K562 (cell line): ENCODE results near the gene WWC2. TPM values are rescaled to one million over a fixed set of nuclear protein-coding genes. Genes with fewer than 3 reads are reported as not detected.

Experiments used
- ATAC-seq: fragments of 200-7000 bp; cut with Tn5 transposase; 3 replicates; pipeline ENCODE4 v1.9.1; 2020; ENCODE audit warnings: moderate library complexity
- BruUV-seq: library from RNA; stranded (reverse); fragments of 400-500 nt; replicated peaks from 2 replicates; lab custom pipeline; 2021; lab: Mats Ljungman, UMichigan
- CTCF ChIA-PET: fragments of 300-600 bp; formaldehyde crosslinking; extraction: SDS; loops from one replicate; lab custom pipeline; 2021; ENCODE audit warnings: low intra/inter-chr PET ratio; lab: Yijun Ruan, JAX
- POLR2A ChIA-PET: fragments of 300-600, 350-650 bp; sonication (Branson Sonifier 250); formaldehyde crosslinking; extraction: SDS; loops from one replicate; lab custom pipeline; 2021; ENCODE audit warnings: antibody characterized with exemption, inconsistent platforms; lab: Yijun Ruan, JAX
- DNase-seq, 4 experiments: peaks; one replicate each; pipeline versions ENCODE4 v3.0.0 to v3.0.0-alpha.2; 2011 to 2018; ENCODE audit warnings: low spot score in 3 of 4, mixed read lengths in 3 of 4; ENCODE audit errors: extremely low read depth in 1 of 4
- FAIRE-seq: peaks from 2 replicates; lab custom pipeline; 2011; peaks lifted over from hg19 to GRCh38; lab: Jason Lieb, UNC
- H2AFZ ChIP-seq: 2 replicates; pipeline ENCODE4 v1.6.0; 2011; ENCODE audit warnings: low read depth, low read length, control low read depth, inconsistent platforms
- H3K27ac ChIP-seq: fragments of 200-600 bp; 3 replicates; pipeline ENCODE4 v1.8.0; 2011; ENCODE audit warnings: low read depth, mild to moderate bottlenecking, control low read depth, inconsistent platforms, low read length, moderate library complexity, mixed read lengths; ENCODE audit errors: extremely low read depth
- H3K27me3 ChIP-seq, 2 experiments: fragments of 300-600 bp in 1 of 2; 2 replicates in 1 of 2; 3 replicates in 1 of 2; pipeline versions ENCODE4 v1.6.0 to v1.8.0; 2011; ENCODE audit warnings: inconsistent platforms in 2 of 2, low read length in 2 of 2, mild to moderate bottlenecking in 1 of 2, mixed read lengths in 1 of 2, moderate library complexity in 1 of 2; ENCODE audit not compliant: control insufficient read depth in 2 of 2, insufficient read depth in 2 of 2
- H3K36me3 ChIP-seq: fragments of 300-600 bp; 3 replicates; pipeline ENCODE4 v1.8.0; 2011; ENCODE audit warnings: mild to moderate bottlenecking, low read length, inconsistent platforms; ENCODE audit not compliant: control insufficient read depth, insufficient read depth
- H3K4me1 ChIP-seq, 2 experiments: fragments of 200-600 bp in 1 of 2; replicated peaks in 1 of 2; 2 replicates in 1 of 2; 3 replicates in 1 of 2; pipeline versions ENCODE4 v1.5.1 to v1.8.0; 2011; ENCODE audit warnings: inconsistent platforms in 2 of 2, low read length in 2 of 2, mild to moderate bottlenecking in 1 of 2, mixed read lengths in 1 of 2, moderate library complexity in 1 of 2; ENCODE audit not compliant: control insufficient read depth in 2 of 2, insufficient read depth in 2 of 2
- H3K4me2 ChIP-seq: 2 replicates; pipeline ENCODE4 v1.6.1; 2011; ENCODE audit warnings: low read length, control low read depth, inconsistent platforms, mixed read lengths; ENCODE audit not compliant: insufficient read depth
- H3K4me3 ChIP-seq: fragments of 200-600 bp; sonication (generic), shearing (Covaris generic); 2 replicates; pipeline ENCODE4 v1.5.1; 2016; ENCODE audit warnings: control low read depth, inconsistent platforms
- H3K79me2 ChIP-seq: fragments of 200-600 bp; 3 replicates; pipeline ENCODE4 v1.8.0; 2011; ENCODE audit warnings: low read length, inconsistent platforms; ENCODE audit not compliant: control insufficient read depth, insufficient read depth
- H3K9ac ChIP-seq, 2 experiments: 2 replicates each; pipeline versions ENCODE4 v1.6.0 to v1.6.1; 2011; ENCODE audit warnings: low read depth in 2 of 2, low read length in 2 of 2, control low read depth in 1 of 2, inconsistent platforms in 1 of 2, mild to moderate bottlenecking in 1 of 2, mixed read lengths in 1 of 2; ENCODE audit not compliant: insufficient read depth in 1 of 2
- H3K9me1 ChIP-seq: one replicate; pipeline ENCODE4 v1.6.0; 2011; ENCODE audit warnings: inconsistent platforms, mild to moderate bottlenecking, low read length, moderate library complexity; ENCODE audit not compliant: control insufficient read depth, insufficient read depth
- H3K9me3 ChIP-seq: replicated peaks from 2 replicates; pipeline ENCODE4 v1.5.1; 2011; ENCODE audit warnings: low read depth, low read length, inconsistent platforms; ENCODE audit not compliant: control insufficient read depth, insufficient read depth
- H4K20me1 ChIP-seq: replicated peaks from 2 replicates; pipeline ENCODE4 v1.6.1; 2011; ENCODE audit warnings: low read length, inconsistent platforms, mixed read lengths; ENCODE audit not compliant: control insufficient read depth, insufficient read depth
- LARP7 ChIP-seq: fragments of 450-650 bp; IDR thresholded peaks from 2 replicates; pipeline ENCODE4 v1.6.1; 2016
- MECOM ChIP-seq: fragments of 250-450 bp; sonication (Bioruptor Pico); IDR thresholded peaks from 2 replicates; pipeline ENCODE4 v1.8.0; 2022; ENCODE audit warnings: inconsistent platforms
- PCBP2 ChIP-seq: fragments of 200-400 bp; formaldehyde crosslinking; IDR thresholded peaks from 2 replicates; pipeline ENCODE4 v1.6.1; 2018; ENCODE audit warnings: low read length, low read depth, mild to moderate bottlenecking, moderate library complexity; ENCODE audit not compliant: poor library complexity, severe bottlenecking
- RUNX1 ChIP-seq: sonication (generic); IDR thresholded peaks from 2 replicates; pipeline ENCODE4 v1.6.1; 2016; ENCODE audit warnings: antibody characterized with exemption, low read depth
- SAFB ChIP-seq: fragments of 200-400 bp; formaldehyde crosslinking; IDR thresholded peaks from 2 replicates; pipeline ENCODE4 v1.6.1; 2017; ENCODE audit warnings: low read depth, low read length, borderline replicate concordance
- SMC3 ChIP-seq: conservative IDR thresholded peaks from 2 replicates; pipeline ENCODE4 v1.6.1; 2011; ENCODE audit warnings: low read depth, low read length, improper control_type of control experiment; ENCODE audit not compliant: insufficient read depth
- THRAP3 ChIP-seq: fragments of 450-650 bp; IDR thresholded peaks from 2 replicates; pipeline ENCODE4 v1.6.1; 2016; ENCODE audit warnings: mild to moderate bottlenecking, inconsistent platforms, borderline replicate concordance
- ZFX ChIP-seq: sonication (generic); formaldehyde crosslinking; IDR thresholded peaks from 2 replicates; pipeline ENCODE4 v1.8.0; 2022; ENCODE audit warnings: mild to moderate bottlenecking, missing genetic modification reagents, moderate library complexity
- ZNF699 ChIP-seq: fragments of 250-450 bp; sonication (Bioruptor Pico); IDR thresholded peaks from 2 replicates; pipeline ENCODE4 v1.8.0; 2021; ENCODE audit warnings: mild to moderate bottlenecking, moderate library complexity; ENCODE audit not compliant: insufficient replicate concordance
- WGBS: fragments of 100-300 bp; shearing (Covaris generic); methylation state at CpG from one replicate; pipeline ENCODE4 v1.1.6; 2016; ENCODE audit warnings: low coverage, mixed read lengths; ENCODE audit not compliant: insufficient coverage; ENCODE audit errors: missing lambda C conversion rate; 5-methylcytosine and 5-hydroxymethylcytosine counted together
- in situ Hi-C: fragments of 300-500 bp; cut with MboI; formaldehyde crosslinking; loops from 4 replicates; pipeline ENCODE4 v1.15.0; 2018; ENCODE audit warnings: inconsistent platforms, mixed read lengths
- intact Hi-C: fragments of 100-400 bp; cut with micrococcal nuclease; formaldehyde crosslinking; loops from 2 replicates; pipeline ENCODE4 v1.14.2; 2022
- polyA plus RNA-seq, 8 experiments: library from polyadenylated mRNA; depleted of rRNA in 4 of 8; stranded (reverse) in 5 of 8; unstranded in 3 of 8; fragments of >200 nt; fragmentation: Nextera tagmentation in 2 of 8; fragmentation: Illumina TruSeq in 1 of 8; extraction: Ambion mirVana in 2 of 8; extraction: Trizol in 1 of 8; gene quantifications; 2 replicates each; pipeline versions ENCODE4 v1.2.1 to v1.2.3, GENCODE V29; 2011 to 2014; ENCODE audit warnings: inconsistent platforms in 1 of 8, missing spikeins in 1 of 8
- total RNA-seq, 7 experiments: library from RNA; depleted of rRNA in 6 of 7; stranded (reverse); fragments of >200 nt in 6 of 7; fragmentation: Illumina TruSeq in 2 of 7; extraction: Trizol in 2 of 7; gene quantifications; 2 replicates each; pipeline versions ENCODE4 v1.2.1 to v1.2.3, GENCODE V29; 2011 to 2021; ENCODE audit warnings: low replicate concordance in 1 of 7
- TF ChIP-seq, protein P1 (sequence below): fragments of 450-650 bp; IDR thresholded peaks from 2 replicates; pipeline ENCODE4 v1.6.1; 2016; ENCODE audit warnings: antibody characterized with exemption
- TF ChIP-seq, protein P2 (sequence below): fragments of 250-450 bp; sonication (Bioruptor Pico); IDR thresholded peaks from 2 replicates; pipeline ENCODE4 v1.5.0; 2021; ENCODE audit warnings: mild to moderate bottlenecking, borderline replicate concordance
- TF ChIP-seq, protein P3 (sequence below): fragments of 450-650 bp; formaldehyde crosslinking; IDR thresholded peaks from 2 replicates; pipeline ENCODE4 v1.4.0; 2020; ENCODE audit warnings: mild to moderate bottlenecking, moderate library complexity
- TF ChIP-seq, protein P4 (sequence below): fragments of 450-650 bp; formaldehyde crosslinking; IDR thresholded peaks from 2 replicates; pipeline ENCODE4 v1.4.0; 2020; ENCODE audit warnings: mild to moderate bottlenecking, mixed read lengths

WWC2 gene
- total and polyA plus RNA-seq, 9 of the 15 experiments (the other 6 are each of a cell fraction or from before 2014, with no cell fraction given) = 3.7 to 39.4 (median 19.6) TPM

DNA sequence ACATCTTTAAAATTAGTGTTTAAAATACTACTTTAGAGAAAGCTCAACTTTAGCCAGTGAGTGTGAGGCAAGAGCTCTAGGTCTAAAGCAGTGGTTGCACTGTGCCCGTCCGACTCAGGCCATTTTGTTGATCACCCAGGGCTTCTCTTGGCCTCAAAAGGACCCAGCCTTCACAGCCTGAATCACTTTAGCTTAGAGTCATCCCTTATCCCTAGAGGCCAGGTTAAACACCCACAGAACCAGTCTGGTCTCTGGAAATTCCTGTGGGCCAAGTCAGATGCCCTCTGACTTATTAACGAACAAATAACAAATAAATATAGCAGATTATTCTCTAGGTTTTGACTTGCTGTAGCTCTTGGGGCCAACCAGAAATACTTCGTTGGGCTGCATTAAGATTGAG, 102.3 kb downstream of the WWC2 start:
- FAIRE-seq (no peak), DNase-seq (no peak), ATAC-seq (no peak)
- Histone ChIP-seq H3K9ac (no peak overlapping the region), H3K4me2 (no peak overlapping the region), H3K36me3 (no peaks in the 10 kb centered on the region; the same call in 2 of the 3 replicates), H3K79me2 (no peaks in the 10 kb centered on the region), H3K9me1 (no peaks in the 10 kb centered on the region), H3K4me1 (no peaks in the 10 kb centered on the region; a peak in 2 of 5 replicates), H3K27ac (no peak overlapping the region), H3K27me3 (no peaks in the 10 kb centered on the region), H3K9me3 (no peaks in the 10 kb centered on the region), H3K4me3 (no peak overlapping the region), H4K20me1 (no peaks in the 10 kb centered on the region; the same call in 1 of the 2 replicates), H2AFZ (no peak overlapping the region)
- intact Hi-C loops = no loop called here
- ChIA-PET POLR2A (no interaction called here), CTCF (no interaction called here)
- TF ChIP-seq, protein P1, sequence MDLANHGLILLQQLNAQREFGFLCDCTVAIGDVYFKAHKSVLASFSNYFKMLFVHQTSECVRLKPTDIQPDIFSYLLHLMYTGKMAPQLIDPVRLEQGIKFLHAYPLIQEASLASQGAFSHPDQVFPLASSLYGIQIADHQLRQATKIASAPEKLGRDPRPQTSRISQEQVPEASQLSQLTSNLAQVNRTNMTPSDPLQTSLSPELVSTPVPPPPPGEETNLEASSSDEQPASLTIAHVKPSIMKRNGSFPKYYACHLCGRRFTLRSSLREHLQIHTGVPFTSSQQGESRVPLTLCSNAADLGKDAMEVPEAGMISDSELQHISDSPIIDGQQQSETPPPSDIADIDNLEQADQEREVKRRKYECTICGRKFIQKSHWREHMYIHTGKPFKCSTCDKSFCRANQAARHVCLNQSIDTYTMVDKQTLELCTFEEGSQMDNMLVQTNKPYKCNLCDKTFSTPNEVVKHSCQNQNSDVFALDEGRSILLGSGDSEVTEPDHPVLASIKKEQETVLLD = no peak
- no peak for TF ChIP-seq PCBP2
- no peak for TF ChIP-seq ZFX (CRISPR knock-in tag)
- TF ChIP-seq LARP7 = no peak
- TF ChIP-seq, protein P2, sequence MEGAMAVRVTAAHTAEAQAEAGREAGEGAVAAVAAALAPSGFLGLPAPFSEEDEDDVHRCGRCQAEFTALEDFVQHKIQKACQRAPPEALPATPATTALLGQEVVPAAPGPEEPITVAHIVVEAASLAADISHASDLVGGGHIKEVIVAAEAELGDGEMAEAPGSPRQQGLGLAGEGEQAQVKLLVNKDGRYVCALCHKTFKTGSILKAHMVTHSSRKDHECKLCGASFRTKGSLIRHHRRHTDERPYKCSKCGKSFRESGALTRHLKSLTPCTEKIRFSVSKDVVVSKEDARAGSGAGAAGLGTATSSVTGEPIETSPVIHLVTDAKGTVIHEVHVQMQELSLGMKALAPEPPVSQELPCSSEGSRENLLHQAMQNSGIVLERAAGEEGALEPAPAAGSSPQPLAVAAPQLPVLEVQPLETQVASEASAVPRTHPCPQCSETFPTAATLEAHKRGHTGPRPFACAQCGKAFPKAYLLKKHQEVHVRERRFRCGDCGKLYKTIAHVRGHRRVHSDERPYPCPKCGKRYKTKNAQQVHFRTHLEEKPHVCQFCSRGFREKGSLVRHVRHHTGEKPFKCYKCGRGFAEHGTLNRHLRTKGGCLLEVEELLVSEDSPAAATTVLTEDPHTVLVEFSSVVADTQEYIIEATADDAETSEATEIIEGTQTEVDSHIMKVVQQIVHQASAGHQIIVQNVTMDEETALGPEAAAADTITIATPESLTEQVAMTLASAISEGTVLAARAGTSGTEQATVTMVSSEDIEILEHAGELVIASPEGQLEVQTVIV (CRISPR knock-in tag) = no peak
- TF ChIP-seq, protein P3, sequence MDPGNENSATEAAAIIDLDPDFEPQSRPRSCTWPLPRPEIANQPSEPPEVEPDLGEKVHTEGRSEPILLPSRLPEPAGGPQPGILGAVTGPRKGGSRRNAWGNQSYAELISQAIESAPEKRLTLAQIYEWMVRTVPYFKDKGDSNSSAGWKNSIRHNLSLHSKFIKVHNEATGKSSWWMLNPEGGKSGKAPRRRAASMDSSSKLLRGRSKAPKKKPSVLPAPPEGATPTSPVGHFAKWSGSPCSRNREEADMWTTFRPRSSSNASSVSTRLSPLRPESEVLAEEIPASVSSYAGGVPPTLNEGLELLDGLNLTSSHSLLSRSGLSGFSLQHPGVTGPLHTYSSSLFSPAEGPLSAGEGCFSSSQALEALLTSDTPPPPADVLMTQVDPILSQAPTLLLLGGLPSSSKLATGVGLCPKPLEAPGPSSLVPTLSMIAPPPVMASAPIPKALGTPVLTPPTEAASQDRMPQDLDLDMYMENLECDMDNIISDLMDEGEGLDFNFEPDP (CRISPR knock-in tag) = no peak
- TF ChIP-seq THRAP3 = no peak
- TF ChIP-seq SAFB = no peak
- no peak for TF ChIP-seq RUNX1
- no peak for TF ChIP-seq MECOM (CRISPR knock-in tag)
- TF ChIP-seq ZNF699 (CRISPR knock-in tag) = no peak
- TF ChIP-seq, protein P4, sequence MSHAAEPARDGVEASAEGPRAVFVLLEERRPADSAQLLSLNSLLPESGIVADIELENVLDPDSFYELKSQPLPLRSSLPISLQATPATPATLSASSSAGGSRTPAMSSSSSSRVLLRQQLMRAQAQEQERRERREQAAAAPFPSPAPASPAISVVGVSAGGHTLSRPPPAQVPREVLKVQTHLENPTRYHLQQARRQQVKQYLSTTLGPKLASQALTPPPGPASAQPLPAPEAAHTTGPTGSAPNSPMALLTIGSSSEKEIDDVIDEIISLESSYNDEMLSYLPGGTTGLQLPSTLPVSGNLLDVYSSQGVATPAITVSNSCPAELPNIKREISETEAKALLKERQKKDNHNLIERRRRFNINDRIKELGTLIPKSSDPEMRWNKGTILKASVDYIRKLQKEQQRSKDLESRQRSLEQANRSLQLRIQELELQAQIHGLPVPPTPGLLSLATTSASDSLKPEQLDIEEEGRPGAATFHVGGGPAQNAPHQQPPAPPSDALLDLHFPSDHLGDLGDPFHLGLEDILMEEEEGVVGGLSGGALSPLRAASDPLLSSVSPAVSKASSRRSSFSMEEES = no peak
- no peak for TF ChIP-seq SMC3
- WGBS = 70% methylated on average over 4 of the region's 4 CpGs
- BruUV-seq = no TSS peak
- in situ Hi-C loops = no loop called here
